HG02884 (cell line): ENCODE measurements around the gene ZWINT.
A peak's percentile ranks its signal among the peaks of the same experiment; 100 is the strongest.

ENCODE experiments used
- ATAC-seq: cut with Tn5 transposase; IDR thresholded peaks from one replicate; pipeline ENCODE4 v1.9.1; 2021; ENCODE audit warnings: mild to moderate bottlenecking, moderate library complexity; ENCODE audit not compliant: unreplicated experiment

Gene ZWINT, protein sequence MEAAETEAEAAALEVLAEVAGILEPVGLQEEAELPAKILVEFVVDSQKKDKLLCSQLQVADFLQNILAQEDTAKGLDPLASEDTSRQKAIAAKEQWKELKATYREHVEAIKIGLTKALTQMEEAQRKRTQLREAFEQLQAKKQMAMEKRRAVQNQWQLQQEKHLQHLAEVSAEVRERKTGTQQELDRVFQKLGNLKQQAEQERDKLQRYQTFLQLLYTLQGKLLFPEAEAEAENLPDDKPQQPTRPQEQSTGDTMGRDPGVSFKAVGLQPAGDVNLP

DNA sequence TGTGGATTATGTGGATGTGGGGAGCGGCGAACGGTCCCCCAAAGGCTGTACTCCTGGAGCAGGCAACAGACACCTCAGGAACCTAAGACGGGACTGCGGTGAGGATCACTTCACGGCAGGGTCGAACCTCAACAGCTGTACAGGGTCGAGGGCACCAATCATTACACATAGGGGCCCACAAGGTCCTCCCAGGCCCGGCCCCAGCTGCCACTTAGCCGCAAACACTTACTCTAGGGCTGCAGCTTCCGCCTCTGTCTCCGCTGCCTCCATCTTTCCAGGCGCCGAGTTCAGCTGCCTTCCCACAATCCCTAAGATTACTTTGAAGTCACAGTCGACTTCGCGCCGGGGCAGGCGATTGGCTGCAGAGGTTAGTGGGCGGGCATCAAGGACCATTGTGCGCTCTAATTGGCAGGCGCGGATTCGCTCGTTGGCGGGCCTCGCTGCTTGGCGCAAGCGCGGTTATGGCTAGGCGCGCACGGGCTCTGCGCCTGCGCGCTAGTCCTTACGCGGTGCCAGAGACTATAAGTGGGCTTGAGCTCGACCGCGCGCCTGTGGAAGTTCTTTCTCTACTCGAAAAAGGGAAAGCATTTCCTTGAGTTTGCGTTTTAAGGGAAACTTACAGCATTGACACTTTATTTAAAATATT, at the start of gene ZWINT:
ZWINT (minus strand) TSS at position 293 of the 646 bp plus-strand sequence; CDS start at position 270, 23 bp downstream.
- peak; percentile 98 for ATAC-seq

DNA sequence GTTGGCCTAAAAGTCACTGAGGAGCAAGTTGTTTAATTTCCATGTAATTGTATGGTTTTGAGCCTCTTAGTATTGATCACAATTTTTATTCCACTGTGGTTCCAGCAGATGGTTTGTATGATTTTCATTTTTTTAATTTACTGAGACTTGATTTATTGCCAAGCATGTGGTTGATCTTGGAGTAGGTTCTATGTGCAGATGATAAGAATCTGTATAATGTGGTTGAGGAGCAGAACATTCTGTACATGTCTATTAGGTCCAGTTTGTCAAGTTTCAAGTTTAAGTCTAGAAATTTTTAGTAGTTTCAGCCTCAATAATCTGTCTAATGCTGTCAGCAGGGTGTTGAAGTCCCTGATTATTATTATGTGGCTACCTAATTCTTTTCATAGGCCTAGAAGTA, 22.7 kb upstream of the ZWINT start:
- ATAC-seq, result no peak

DNA sequence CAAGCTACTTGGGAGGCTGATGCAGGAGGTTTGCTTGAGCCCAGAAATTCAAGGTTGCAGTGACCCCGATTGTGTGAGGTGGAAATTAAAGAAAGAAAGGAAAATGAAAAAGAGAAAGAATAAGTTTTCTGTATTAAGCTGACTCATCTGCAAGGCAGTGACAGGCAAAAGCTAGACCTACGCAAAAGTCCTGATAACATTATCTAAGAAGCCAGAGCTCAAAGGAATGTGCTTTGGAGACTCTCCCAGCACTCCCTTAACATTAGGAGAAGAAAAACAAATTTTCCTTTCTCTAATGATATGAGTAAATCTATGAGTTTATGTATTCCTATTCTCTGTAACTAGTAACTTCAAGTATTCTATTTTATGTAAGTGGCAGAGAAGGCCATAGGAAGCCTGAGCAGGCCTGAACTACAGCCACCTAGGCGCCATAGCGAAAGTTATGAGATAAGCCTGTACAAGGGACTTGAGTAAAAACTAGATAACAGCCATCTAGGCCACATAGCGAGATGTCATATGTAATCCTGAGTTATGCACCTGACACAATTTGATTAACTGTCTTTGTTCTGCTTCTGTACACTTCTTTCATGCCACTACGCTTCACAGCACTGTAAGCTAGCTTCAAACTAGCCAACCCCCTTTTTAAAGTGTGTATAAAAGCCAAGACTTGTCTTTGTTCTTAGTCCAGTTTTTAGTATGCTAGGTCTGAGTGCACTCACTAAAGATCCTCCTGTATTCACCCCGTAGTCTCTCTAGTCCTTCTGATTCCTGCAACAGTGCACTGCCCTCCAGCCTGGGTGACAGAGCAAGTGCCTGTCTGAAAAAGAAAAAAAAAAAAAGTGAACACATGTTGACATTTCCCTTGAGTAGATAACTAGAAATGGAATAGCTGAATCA, 9.4 kb upstream of the ZWINT start:
- no peak for ATAC-seq

DNA sequence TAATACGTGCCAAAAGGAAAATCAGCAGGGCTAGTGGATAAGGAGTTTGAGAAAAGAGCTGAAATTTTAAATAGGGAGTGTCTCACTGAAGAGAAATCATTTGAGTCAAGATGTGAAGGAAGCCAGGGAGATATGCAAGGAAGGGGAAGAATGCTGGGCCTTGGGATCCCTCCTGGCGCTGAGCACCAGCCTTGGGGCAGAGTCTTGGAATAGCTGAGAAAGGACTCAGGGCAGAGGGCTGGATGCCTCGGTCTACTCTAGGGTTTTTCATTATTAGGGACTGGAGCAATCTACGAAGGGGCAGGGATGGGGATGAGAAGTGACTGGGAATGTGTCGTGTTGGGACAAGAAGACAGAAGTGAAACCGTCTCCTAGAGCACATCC, 484 bp downstream of the ZWINT start:
- ATAC-seq, result no peak

DNA sequence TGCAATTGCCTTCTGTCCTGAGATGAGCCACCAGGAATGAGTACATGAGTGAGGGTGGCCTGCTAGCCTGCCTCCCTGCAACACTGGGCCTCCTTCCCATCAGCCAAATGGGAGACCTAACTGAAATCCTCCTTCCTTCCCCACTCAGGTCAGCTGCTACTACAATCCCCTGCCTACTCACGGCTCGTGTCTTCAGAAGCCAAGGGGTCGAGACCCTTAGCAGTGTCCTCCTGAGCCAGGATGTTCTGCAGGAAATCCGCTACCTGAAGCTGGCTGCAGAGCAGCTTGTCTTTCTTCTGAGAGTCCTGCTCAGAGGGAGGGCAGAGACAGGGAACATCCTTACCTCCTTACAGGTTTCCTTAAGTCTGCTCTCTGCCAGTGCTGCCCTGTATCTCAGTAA, 1.2 kb downstream of the ZWINT start:
- no peak for ATAC-seq

DNA sequence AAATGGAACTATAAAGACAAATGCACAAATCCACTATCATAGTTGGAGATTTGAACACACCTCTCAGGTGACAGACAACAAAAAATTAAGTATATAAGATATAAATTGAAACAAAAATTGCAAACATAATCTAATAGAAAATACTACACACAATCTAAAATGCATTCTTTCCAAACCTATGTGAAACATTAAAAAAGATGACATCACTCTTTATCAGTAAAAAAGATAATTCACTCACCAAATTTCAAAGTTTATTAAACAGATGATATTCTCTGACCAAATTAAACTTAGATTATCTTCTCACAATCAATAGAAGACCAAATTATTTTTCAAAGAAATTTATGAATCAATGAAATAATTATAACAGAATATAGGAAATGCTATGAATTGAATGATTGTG, 4.0 kb downstream of the ZWINT start:
- ATAC-seq, result no peak

DNA sequence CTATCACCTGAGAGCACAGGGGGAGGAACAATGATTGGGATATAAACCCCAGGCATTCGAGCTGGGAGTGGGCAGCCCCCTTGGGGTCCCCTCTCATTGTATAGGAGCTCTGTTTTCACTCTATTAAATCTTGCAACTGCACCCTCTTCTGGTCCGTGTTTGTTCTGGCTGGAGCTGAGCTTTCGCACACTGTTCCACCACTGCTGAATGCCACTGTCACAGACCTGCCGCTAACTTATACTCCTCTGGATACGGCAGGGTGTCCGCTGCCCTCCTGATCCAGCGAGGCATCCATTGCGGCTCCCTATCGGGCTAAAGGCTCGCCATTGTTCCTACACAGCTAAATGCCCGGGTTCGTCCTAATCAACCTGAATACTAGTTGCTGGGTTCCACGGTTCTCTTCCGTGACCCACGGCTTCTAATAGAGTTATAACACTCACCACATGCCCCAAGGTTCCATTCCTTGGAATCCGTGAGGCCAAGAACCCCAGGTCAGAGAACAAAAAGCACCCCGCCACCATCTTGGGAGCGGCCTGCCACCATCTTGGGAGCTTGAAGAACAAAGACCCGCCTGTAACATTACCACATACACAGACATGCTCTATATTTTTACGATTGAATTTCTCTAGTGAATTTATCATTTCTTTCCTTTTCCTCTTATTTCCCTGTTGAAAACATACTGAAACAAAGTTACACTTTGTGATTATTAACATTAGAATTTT, 9.0 kb downstream of the ZWINT start:
- ATAC-seq, result no peak

DNA sequence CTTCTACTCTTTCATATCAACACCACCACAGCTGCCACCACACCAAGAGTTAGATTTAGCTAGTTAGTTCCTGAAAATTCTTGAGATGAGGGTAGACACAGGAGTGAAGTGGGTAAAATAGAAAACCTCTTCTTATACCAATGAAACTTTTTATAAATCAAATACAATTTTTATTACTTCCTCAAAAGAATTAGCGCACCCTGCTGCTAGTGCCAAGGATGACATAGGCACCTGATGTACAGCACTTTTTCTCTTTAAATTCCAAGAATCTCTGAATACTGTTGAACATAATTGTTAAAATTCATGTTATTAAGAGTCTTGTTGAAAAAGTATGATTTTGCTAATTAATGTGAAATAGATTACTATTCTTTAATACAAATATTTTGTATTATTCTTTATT, 11.4 kb downstream of the ZWINT start:
- no peak for ATAC-seq

DNA sequence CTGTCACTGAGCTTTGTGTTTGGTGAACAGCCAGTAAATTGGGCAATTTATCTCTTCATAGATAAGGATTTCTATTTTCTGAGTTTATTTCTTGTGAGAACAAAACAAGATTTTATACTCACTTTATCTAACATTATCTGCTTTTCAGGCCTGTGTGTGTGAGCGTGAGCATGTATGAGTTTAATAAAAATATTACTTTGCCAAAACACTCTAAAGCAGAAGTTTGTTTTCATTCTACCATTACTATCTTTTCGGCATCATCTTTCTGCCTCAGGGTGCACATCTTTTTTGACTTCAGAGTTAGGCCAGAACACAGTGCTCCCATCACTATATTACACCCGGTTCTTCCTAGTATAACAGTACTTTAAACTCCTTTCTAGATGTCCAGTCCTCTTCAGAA, 13.0 kb downstream of the ZWINT start:
- ATAC-seq, result no peak

DNA sequence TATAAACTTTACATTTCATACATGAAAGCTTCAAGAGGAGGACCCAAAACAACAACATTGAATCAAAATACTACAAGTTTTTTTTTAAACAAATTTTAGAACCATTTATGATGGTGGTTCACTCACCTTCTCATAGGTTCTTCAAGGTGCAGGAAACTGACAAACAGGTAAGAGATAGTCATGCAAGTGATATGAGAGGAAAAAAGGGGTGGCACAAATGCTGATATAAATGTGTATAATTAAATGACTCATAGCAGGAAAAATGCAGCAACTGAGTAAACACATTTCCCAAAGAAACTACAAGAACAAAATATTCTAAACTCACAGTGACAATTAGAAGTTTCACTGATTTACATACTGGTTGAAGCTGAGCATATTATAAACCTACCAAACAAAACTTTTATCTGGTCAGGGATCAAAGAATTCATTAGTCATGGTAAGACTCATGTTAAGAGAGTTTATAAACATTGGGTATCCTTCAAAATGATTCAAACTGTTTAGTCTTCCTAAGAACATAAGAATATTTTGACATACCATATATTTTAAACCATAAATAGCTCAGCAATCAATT, 14.1 kb downstream of the ZWINT start:
- ATAC-seq, result no peak

DNA sequence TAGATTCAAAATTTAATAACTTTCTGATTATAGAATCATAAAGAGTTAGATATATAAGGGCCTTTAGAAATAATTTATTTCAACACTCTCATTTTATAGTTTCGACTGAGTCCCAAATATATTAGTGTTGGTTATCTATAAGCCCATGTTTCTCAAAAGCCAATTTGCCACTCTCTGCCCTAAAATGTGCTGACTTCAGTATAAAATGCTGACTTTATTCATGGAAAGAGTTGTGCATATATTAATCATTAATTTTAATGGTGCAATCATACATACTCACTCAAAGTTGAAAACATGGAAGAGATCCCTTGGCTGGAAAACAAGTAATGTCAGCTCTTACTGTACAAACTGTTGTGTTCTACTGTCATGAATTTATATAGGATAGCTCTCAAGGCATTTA, 19.4 kb downstream of the ZWINT start:
- ATAC-seq, result no peak

DNA sequence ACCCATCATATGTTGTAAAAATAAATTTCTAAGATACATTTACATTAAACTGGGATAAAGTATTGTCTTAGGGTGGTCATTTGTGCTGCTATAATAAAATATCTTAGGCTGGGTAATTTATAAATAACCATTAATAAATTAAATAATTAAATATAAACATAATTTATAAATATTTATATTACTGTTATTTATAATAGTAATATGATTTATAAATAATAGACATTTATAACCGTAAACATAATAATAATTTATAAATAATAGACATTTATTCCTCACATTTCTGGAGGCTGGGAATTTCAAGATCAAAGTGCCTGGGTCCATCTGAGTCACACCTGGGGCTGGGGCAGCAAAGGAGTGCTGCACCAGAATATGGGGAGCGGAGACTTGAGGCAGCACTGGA, 31.1 kb downstream of the ZWINT start:
- ATAC-seq, result no peak

DNA sequence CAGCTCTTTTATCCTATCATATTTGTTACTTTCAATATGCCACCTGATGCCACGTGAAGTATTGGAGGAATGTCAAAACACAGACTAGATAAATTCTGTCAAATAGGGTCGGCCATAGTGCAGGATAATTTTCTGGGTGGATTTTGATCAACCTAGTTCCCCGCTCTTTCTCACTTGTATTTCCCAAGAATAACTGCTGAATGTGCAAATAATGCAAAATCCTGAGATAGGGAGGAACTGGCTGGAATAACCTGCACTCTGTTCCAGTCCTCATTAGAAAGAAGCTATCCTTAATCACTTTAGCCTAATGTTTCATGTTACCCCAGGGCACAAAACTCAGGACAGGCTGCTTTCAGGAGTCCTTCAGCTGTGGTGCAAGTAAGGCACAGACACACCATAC, 33.9 kb downstream of the ZWINT start:
- ATAC-seq, result no peak

DNA sequence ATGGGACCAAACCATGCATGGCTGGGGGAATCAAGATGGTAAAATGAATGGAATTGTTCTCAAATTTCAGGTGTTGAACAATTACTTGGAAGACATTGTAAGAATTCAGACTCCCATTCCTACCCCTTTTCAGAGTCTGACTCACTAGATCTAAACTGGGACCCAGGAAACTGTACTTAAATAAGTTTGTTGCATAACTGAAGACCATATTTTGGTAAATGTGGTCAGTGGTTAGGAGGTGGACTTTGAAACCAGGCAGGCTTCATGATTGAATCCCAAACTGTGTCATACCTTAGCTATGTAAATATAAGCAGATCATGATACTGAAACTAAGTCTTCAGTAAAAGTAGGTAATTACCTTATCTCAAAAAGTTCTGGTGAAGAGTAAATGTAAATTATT, 41.7 kb downstream of the ZWINT start:
- ATAC-seq, result peak; percentile 97

DNA sequence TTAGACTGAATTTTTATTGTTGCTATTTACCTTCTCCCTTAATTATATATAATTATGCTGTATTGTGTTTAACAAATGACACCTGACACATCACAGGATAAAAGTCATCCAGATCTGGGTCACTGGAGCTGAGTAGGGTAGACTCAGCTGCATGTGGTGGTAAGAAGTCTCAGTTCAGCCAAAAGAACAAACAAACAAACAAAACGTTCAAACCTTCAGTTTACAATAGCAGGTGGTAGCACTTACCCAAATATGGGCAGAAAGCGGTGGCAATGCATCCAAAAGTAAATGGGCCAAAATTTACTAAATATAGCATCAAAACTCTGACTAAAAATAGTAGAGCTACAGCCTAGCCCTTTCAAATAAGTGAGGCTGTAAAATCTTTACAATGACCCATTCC, 42.2 kb downstream of the ZWINT start:
- no peak for ATAC-seq

DNA sequence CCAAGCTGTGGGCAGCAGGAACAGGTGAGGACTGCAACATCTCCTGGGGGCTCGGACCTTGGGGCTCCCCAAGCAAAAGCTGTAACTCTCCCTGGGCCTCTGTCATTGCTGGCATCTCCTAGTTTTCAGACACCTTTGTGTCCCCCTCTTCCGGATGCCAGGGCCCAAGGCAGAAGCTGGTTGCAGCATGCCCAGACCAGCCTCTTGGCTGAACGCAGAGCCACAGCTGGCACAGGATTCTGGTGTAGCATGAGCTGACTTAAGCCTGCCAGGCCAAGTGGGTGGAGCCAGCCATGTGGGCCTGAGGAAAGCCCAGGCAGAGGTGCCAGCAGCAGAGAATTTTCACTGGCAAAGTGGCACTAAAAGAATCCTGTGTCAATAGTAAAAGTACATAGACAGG, 43.5 kb downstream of the ZWINT start:
- no peak for ATAC-seq

DNA sequence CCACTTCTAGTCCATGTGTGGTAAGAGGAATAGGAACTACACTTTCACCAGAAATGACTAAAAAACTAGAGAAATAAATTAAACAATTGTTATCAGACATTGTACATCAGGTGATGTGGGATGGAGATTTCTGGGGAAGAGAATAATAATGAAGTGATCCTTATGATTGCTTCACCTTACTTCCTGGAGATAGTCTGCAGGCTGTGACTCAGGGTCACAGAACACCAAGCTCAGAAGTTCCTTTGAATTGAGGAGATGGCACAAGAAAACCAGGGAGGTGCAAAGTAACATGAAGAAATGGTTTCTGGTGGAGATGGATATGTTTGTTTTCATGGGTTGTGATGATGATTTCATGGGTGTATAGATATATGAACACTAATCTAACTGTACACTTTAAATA, 44.5 kb downstream of the ZWINT start:
- no peak for ATAC-seq
